GM23338 (cell line): Measurements from ENCODE around the gene IL22RA1. TPM values are rescaled to one million over a fixed set of nuclear protein-coding genes. Genes with fewer than 3 reads are reported as not detected.

Experiments used
- ATAC-seq: fragments of 200-7000 bp; cut with Tn5 transposase; 3 replicates; pipeline ENCODE4 v1.9.1; 2020
- DNase-seq: peaks from one replicate; pipeline ENCODE4 v3.0.0-alpha.2; 2015; ENCODE audit warnings: low spot score
- H2AFZ ChIP-seq: fragments of 200-600 bp; sonication (generic); 2 replicates; pipeline ENCODE4 v1.8.0; 2016; ENCODE audit warnings: antibody characterized with exemption, mild to moderate bottlenecking, moderate library complexity
- H3F3A ChIP-seq: fragments of 200-600 bp; sonication (generic); replicated peaks from 2 replicates; pipeline ENCODE4 v1.8.0; 2017; ENCODE audit warnings: antibody characterized with exemption, mixed run types, low read depth
- H3K27ac ChIP-seq: fragments of 200-600 bp; sonication (generic); 2 replicates; pipeline ENCODE4 v1.6.1; 2016; ENCODE audit warnings: low read depth
- H3K27me3 ChIP-seq: fragments of 200-600 bp; sonication (generic); 2 replicates; pipeline ENCODE4 v1.8.0; 2016; ENCODE audit warnings: mild to moderate bottlenecking, mixed run types, moderate library complexity; ENCODE audit not compliant: insufficient read depth
- H3K36me3 ChIP-seq: fragments of 200-600 bp; sonication (generic); 2 replicates; pipeline ENCODE4 v1.8.0; 2016; ENCODE audit warnings: mild to moderate bottlenecking; ENCODE audit not compliant: insufficient read depth
- H3K4me1 ChIP-seq: fragments of 200-600 bp; sonication (generic); 2 replicates; pipeline ENCODE4 v1.8.0; 2016; ENCODE audit warnings: mild to moderate bottlenecking, moderate library complexity; ENCODE audit not compliant: insufficient read depth
- H3K4me2 ChIP-seq: fragments of 200-600 bp; sonication (generic); 2 replicates; pipeline ENCODE4 v1.7.1; 2017; ENCODE audit warnings: mixed run types
- H3K4me3 ChIP-seq: fragments of 200-600 bp; sonication (generic); 2 replicates; pipeline ENCODE4 v1.6.1; 2016; ENCODE audit warnings: mixed run types
- H3K79me2 ChIP-seq: fragments of 200-600 bp; sonication (generic); replicated peaks from 2 replicates; pipeline ENCODE4 v1.8.0; 2017; ENCODE audit warnings: mild to moderate bottlenecking; ENCODE audit not compliant: insufficient read depth
- H3K9me2 ChIP-seq: fragments of 200-600 bp; sonication (generic); 2 replicates; pipeline ENCODE4 v1.8.0; 2017; ENCODE audit not compliant: insufficient read depth
- H4K20me1 ChIP-seq: fragments of 200-600 bp; sonication (generic); replicated peaks from 2 replicates; pipeline ENCODE4 v1.8.0; 2017; ENCODE audit warnings: mild to moderate bottlenecking; ENCODE audit not compliant: insufficient read depth
- H3K27ac Mint-ChIP-seq: 2 replicates; pipeline ENCODE4 v1.8.0; 2020; ENCODE audit warnings: inconsistent platforms, mild to moderate bottlenecking, moderate library complexity, mixed read lengths
- H3K27me3 Mint-ChIP-seq: 3 replicates; pipeline ENCODE4 v1.8.0; 2022; ENCODE audit warnings: low read depth, mild to moderate bottlenecking, moderate library complexity, mixed read lengths, inconsistent platforms; ENCODE audit not compliant: insufficient read depth, poor library complexity
- H3K36me3 Mint-ChIP-seq: 3 replicates; pipeline ENCODE4 v1.8.0; 2021; ENCODE audit warnings: low read depth, mild to moderate bottlenecking, inconsistent platforms, moderate library complexity, mixed read lengths
- H3K4me1 Mint-ChIP-seq: 3 replicates; pipeline ENCODE4 v1.8.0; 2020; ENCODE audit warnings: mild to moderate bottlenecking, inconsistent platforms, mixed read lengths
- H3K4me3 Mint-ChIP-seq: 3 replicates; pipeline ENCODE4 v1.8.0; 2021; ENCODE audit warnings: moderate library complexity, mild to moderate bottlenecking, inconsistent platforms, mixed read lengths
- H3K9me3 Mint-ChIP-seq: 3 replicates; pipeline ENCODE4 v1.8.0; 2020; ENCODE audit warnings: moderate library complexity, mild to moderate bottlenecking, inconsistent platforms, mixed read lengths
- CREB1 ChIP-seq: fragments of 250-450 bp; sonication (Bioruptor Pico); IDR thresholded peaks from 2 replicates; pipeline ENCODE4 v1.5.0; 2020; ENCODE audit warnings: low read depth, mild to moderate bottlenecking, moderate library complexity
- CTCF ChIP-seq, 2 experiments: fragments of 200-600 bp in 1 of 2; sonication (generic) in 1 of 2; conservative IDR thresholded peaks; 2 replicates each; pipeline versions ENCODE4 v1.5.1 to v1.6.1; 2016 to 2017; ENCODE audit warnings: antibody characterized with exemption in 2 of 2, low read depth in 2 of 2, mild to moderate bottlenecking in 2 of 2, moderate library complexity in 1 of 2
- EZH2 ChIP-seq: fragments of 200-600 bp; sonication (generic); IDR thresholded peaks from one replicate; pipeline ENCODE4 v1.8.0; 2017; ENCODE audit warnings: antibody characterized with exemption, mild to moderate bottlenecking, low read depth; ENCODE audit not compliant: unreplicated experiment
- EZH2phosphoT487 ChIP-seq: fragments of 200-600 bp; sonication (generic); IDR thresholded peaks from one replicate; pipeline ENCODE4 v1.8.1; 2018; ENCODE audit warnings: antibody characterized with exemption; ENCODE audit not compliant: unreplicated experiment
- JUNB ChIP-seq: IDR thresholded peaks from one replicate; pipeline ENCODE4 v1.6.1; 2016; ENCODE audit warnings: antibody characterized with exemption; ENCODE audit not compliant: unreplicated experiment
- NANOG ChIP-seq: IDR thresholded peaks from 2 replicates; pipeline ENCODE4 v1.6.1; 2016; ENCODE audit warnings: antibody characterized with exemption, borderline replicate concordance
- POLR2AphosphoS5 ChIP-seq: IDR thresholded peaks from 2 replicates; pipeline ENCODE4 v1.6.1; 2016; ENCODE audit warnings: antibody characterized with exemption, low read depth
- STAT1 ChIP-seq: IDR thresholded peaks from one replicate; pipeline ENCODE4 v1.6.1; 2016; ENCODE audit warnings: antibody characterized with exemption; ENCODE audit not compliant: unreplicated experiment
- ZNF114 ChIP-seq: fragments of 250-450 bp; sonication (Bioruptor Pico); IDR thresholded peaks from 2 replicates; pipeline ENCODE4 v1.5.0; 2020; ENCODE audit warnings: mild to moderate bottlenecking, moderate library complexity
- ZNF331 ChIP-seq: fragments of 250-450 bp; sonication (Bioruptor Pico); IDR thresholded peaks from 2 replicates; pipeline ENCODE4 v1.5.0; 2020; ENCODE audit warnings: low read depth, mild to moderate bottlenecking, moderate library complexity
- polyA plus RNA-seq: library from polyadenylated mRNA; unstranded; fragments of >200 nt; fragmentation: Nextera tagmentation; extraction: Ambion mirVana; gene quantifications from 2 replicates; pipeline ENCODE4 v1.2.1, GENCODE V29; 2016
- total RNA-seq: library from RNA; depleted of rRNA; stranded (reverse); fragments of >200 nt; shearing (Covaris generic); gene quantifications from 2 replicates; pipeline ENCODE4 v1.2.3, GENCODE V29; 2014
- TF ChIP-seq, protein P1 (sequence below): IDR thresholded peaks from one replicate; pipeline ENCODE4 v1.6.1; 2018; ENCODE audit warnings: antibody characterized with exemption; ENCODE audit not compliant: unreplicated experiment
- TF ChIP-seq, protein P2 (sequence below): IDR thresholded peaks from 2 replicates; pipeline ENCODE4 v1.6.1; 2016; ENCODE audit warnings: antibody characterized with exemption

Gene IL22RA1
- total and polyA plus RNA-seq, 2 experiments from 2014 or later: 0.11 to 0.28 TPM

DNA sequence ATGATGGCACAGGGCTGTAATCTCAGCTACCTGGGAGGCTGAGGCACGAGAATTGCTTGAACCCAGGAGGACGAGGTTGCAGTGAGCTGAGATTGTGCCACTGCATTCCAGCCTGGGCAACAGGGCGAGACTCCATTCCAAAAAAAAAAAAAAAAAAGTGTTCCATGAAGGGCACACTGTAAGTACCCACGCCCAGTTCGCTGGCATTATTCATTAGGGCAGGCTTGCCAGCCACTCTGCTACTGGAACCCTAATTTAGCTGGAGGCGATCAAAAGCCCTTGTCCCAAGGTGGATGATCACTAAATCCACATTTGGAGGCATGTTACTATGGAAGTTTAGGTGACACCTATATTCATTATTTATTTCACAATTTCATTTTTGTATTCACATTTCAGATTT lies 39.1 kb upstream of the IL22RA1 start:
- Mint-ChIP-seq H3K4me1 (peaks cover 5% of the 10 kb centered on the region), H3K27me3 (peaks cover 6% of the 10 kb centered on the region), H3K36me3 (no peaks in the 10 kb centered on the region; the same call in 2 of the 3 replicates), H3K9me3 (no peaks in the 10 kb centered on the region), H3K4me3 (no peak overlapping the region), H3K27ac (no peak overlapping the region)
- no peak overlapping the region for H2AFZ ChIP-seq
- ATAC-seq (no peak), DNase-seq (no peak)
- H3K4me2 ChIP-seq: no peak overlapping the region
- no peaks in the 10 kb centered on the region for H3K27me3 ChIP-seq
- H3F3A ChIP-seq: no peaks in the 10 kb centered on the region
- peaks cover 13% of the 10 kb centered on the region; the same call in 1 of the 2 replicates for H3K79me2 ChIP-seq
- no peaks in the 10 kb centered on the region for H3K9me2 ChIP-seq
- H3K4me1 ChIP-seq: peaks cover 5% of the 10 kb centered on the region; the same call in 1 of the 2 replicates
- no peaks in the 10 kb centered on the region; the same call in 1 of the 2 replicates for H4K20me1 ChIP-seq
- H3K4me3 ChIP-seq: no peak overlapping the region
- no peak for TF ChIP-seq POLR2AphosphoS5
- H3K36me3 ChIP-seq: 0 out of 2 replicates have a peak, but pooled peaks cover 4% of the 10 kb centered on the region
- H3K27ac ChIP-seq: no peak overlapping the region

DNA sequence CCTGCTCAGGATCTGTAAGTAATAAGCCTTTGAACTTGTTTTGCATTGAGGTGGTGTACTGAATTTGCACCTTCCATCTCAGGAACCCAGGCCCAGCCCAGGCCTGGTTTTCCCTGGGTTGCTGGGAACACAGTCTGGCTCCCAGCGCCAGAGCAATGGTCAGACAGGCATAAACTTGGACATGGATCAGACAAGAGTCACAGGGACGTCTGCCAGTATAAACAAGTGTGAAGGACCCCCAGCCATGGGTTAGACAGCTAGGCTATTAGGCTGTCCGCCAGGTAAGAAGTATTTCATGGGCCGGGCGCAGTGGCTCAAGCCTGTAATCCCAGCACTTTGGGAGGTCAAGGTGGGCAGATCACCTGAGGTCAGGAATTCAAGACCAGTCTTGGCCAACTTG lies 38.7 kb upstream of the IL22RA1 start:
- 0 out of 2 replicates have a peak, but pooled peaks cover 4% of the 10 kb centered on the region for H3K36me3 ChIP-seq
- no peaks in the 10 kb centered on the region for H3K9me2 ChIP-seq
- peaks cover 17% of the 10 kb centered on the region; the same call in 1 of the 2 replicates for H3K79me2 ChIP-seq
- no peak overlapping the region for H3K4me2 ChIP-seq
- DNase-seq (no peak), ATAC-seq (no peak)
- no peaks in the 10 kb centered on the region; the same call in 1 of the 2 replicates for H4K20me1 ChIP-seq
- Mint-ChIP-seq H3K27me3 (peaks cover 5% of the 10 kb centered on the region), H3K36me3 (no peaks in the 10 kb centered on the region; the same call in 2 of the 3 replicates), H3K4me1 (peaks cover 4% of the 10 kb centered on the region), H3K9me3 (no peaks in the 10 kb centered on the region), H3K27ac (no peak overlapping the region), H3K4me3 (no peak overlapping the region)
- no peaks in the 10 kb centered on the region for H3K27me3 ChIP-seq
- peaks cover 5% of the 10 kb centered on the region; the same call in 1 of the 2 replicates for H3K4me1 ChIP-seq
- no peak overlapping the region for H2AFZ ChIP-seq
- no peaks in the 10 kb centered on the region for H3F3A ChIP-seq
- H3K27ac ChIP-seq: no peak overlapping the region
- H3K4me3 ChIP-seq: no peak overlapping the region
- TF ChIP-seq STAT1: no peak
- TF ChIP-seq NANOG: no peak
- no peak for TF ChIP-seq JUNB
- no peak for TF ChIP-seq CTCF (conservative IDR thresholded peaks at IDR 0.05; ENCODE audit: low read depth in 2 of 2)
- TF ChIP-seq ZNF114 (CRISPR knock-in tag): no peak
- TF ChIP-seq ZNF331 (CRISPR knock-in tag): no peak
- TF ChIP-seq, protein P1, sequence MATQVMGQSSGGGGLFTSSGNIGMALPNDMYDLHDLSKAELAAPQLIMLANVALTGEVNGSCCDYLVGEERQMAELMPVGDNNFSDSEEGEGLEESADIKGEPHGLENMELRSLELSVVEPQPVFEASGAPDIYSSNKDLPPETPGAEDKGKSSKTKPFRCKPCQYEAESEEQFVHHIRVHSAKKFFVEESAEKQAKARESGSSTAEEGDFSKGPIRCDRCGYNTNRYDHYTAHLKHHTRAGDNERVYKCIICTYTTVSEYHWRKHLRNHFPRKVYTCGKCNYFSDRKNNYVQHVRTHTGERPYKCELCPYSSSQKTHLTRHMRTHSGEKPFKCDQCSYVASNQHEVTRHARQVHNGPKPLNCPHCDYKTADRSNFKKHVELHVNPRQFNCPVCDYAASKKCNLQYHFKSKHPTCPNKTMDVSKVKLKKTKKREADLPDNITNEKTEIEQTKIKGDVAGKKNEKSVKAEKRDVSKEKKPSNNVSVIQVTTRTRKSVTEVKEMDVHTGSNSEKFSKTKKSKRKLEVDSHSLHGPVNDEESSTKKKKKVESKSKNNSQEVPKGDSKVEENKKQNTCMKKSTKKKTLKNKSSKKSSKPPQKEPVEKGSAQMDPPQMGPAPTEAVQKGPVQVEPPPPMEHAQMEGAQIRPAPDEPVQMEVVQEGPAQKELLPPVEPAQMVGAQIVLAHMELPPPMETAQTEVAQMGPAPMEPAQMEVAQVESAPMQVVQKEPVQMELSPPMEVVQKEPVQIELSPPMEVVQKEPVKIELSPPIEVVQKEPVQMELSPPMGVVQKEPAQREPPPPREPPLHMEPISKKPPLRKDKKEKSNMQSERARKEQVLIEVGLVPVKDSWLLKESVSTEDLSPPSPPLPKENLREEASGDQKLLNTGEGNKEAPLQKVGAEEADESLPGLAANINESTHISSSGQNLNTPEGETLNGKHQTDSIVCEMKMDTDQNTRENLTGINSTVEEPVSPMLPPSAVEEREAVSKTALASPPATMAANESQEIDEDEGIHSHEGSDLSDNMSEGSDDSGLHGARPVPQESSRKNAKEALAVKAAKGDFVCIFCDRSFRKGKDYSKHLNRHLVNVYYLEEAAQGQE: no peak
- no peak for TF ChIP-seq CREB1 (CRISPR knock-in tag)
- no peak for TF ChIP-seq EZH2
- no peak for TF ChIP-seq EZH2phosphoT487
- TF ChIP-seq, protein P2, sequence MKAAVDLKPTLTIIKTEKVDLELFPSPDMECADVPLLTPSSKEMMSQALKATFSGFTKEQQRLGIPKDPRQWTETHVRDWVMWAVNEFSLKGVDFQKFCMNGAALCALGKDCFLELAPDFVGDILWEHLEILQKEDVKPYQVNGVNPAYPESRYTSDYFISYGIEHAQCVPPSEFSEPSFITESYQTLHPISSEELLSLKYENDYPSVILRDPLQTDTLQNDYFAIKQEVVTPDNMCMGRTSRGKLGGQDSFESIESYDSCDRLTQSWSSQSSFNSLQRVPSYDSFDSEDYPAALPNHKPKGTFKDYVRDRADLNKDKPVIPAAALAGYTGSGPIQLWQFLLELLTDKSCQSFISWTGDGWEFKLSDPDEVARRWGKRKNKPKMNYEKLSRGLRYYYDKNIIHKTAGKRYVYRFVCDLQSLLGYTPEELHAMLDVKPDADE: no peak
